GM12878 (cell line): ENCODE data around the gene PRPF18. TPM values are rescaled to one million over a fixed set of nuclear protein-coding genes. Genes with fewer than 3 reads are reported as not detected.

Source experiments
- ATAC-seq: fragments of 200-7000 bp; cut with Tn5 transposase; 3 replicates; pipeline ENCODE4 v1.9.1; 2020; ENCODE audit warnings: mild to moderate bottlenecking, moderate library complexity
- BruUV-seq: library from RNA; stranded (reverse); fragments of 400-500 nt; replicated peaks from 2 replicates; lab custom pipeline; 2021; lab: Mats Ljungman, UMichigan
- CTCF ChIA-PET: fragments of 300-600 bp; sonication (Branson Sonifier 250); formaldehyde crosslinking; extraction: SDS; loops from one replicate; lab custom pipeline; 2021; ENCODE audit warnings: inconsistent platforms; lab: Yijun Ruan, JAX
- POLR2A ChIA-PET: fragments of 350-600 bp; formaldehyde crosslinking; extraction: SDS; loops from one replicate; lab custom pipeline; 2021; ENCODE audit warnings: inconsistent platforms; lab: Charles Lee
- RAD21 ChIA-PET: fragments of 300-600 bp; sonication (Branson Sonifier 250); formaldehyde crosslinking; loops from one replicate; lab custom pipeline; 2023; ENCODE audit warnings: antibody characterized with exemption; ENCODE audit not compliant: unreplicated experiment; lab: Charles Lee
- SMC1A ChIA-PET: fragments of 300-600 bp; sonication (Branson Sonifier 250); formaldehyde crosslinking; loops from one replicate; lab custom pipeline; 2023; ENCODE audit not compliant: unreplicated experiment, uncharacterized antibody; lab: Charles Lee
- DNase-seq: peaks from one replicate; pipeline ENCODE4 v3.0.0-alpha.2; 2011; ENCODE audit warnings: low read depth, low spot score
- FAIRE-seq: peaks from 3 replicates; lab custom pipeline; 2011; peaks lifted over from hg19 to GRCh38; lab: Jason Lieb, UNC
- H2AFZ ChIP-seq: 2 replicates; pipeline ENCODE4 v1.6.0; 2011; ENCODE audit warnings: low read depth, low read length, control low read depth; ENCODE audit not compliant: control insufficient read depth
- H3K27ac ChIP-seq: 2 replicates; pipeline ENCODE4 v1.5.1; 2011; ENCODE audit warnings: control low read depth; ENCODE audit not compliant: control insufficient read depth, insufficient read depth
- H3K27me3 ChIP-seq, 2 experiments: replicated peaks in 1 of 2; 2 replicates each; pipeline versions ENCODE4 v1.6.0 to v1.6.1; 2011; ENCODE audit warnings: low read length in 1 of 2; ENCODE audit not compliant: control insufficient read depth in 2 of 2, insufficient read depth in 2 of 2
- H3K36me3 ChIP-seq, 2 experiments: 2 replicates each; pipeline ENCODE4 v1.5.1; 2011; ENCODE audit warnings: low read length in 1 of 2; ENCODE audit not compliant: control insufficient read depth in 2 of 2, insufficient read depth in 2 of 2
- H3K4me1 ChIP-seq: 2 replicates; pipeline ENCODE4 v1.6.1; 2011; ENCODE audit warnings: mild to moderate bottlenecking, low read length, moderate library complexity, mixed read lengths; ENCODE audit not compliant: control insufficient read depth, insufficient read depth
- H3K4me2 ChIP-seq: 2 replicates; pipeline ENCODE4 v1.6.0; 2011; ENCODE audit warnings: control low read depth; ENCODE audit not compliant: control insufficient read depth, insufficient read depth
- H3K4me3 ChIP-seq: fragments of 200-600 bp; sonication (generic); 2 replicates; pipeline ENCODE4 v1.5.1; 2016
- H3K79me2 ChIP-seq: 2 replicates; pipeline ENCODE4 v1.6.0; 2011; ENCODE audit warnings: low read length; ENCODE audit not compliant: control insufficient read depth, insufficient read depth
- H3K9ac ChIP-seq: 2 replicates; pipeline ENCODE4 v1.8.0; 2011; ENCODE audit warnings: low read length, control low read depth, mixed read lengths; ENCODE audit not compliant: control insufficient read depth, insufficient read depth
- H3K9me3 ChIP-seq: replicated peaks from 3 replicates; pipeline ENCODE4 v1.5.1; 2011; ENCODE audit warnings: mild to moderate bottlenecking, low read length; ENCODE audit not compliant: control insufficient read depth, insufficient read depth
- H4K20me1 ChIP-seq: 2 replicates; pipeline ENCODE4 v1.6.0; 2011; ENCODE audit not compliant: control insufficient read depth, insufficient read depth
- CEBPZ ChIP-seq: fragments of 150-350 bp; IDR thresholded peaks from 2 replicates; pipeline ENCODE4 v1.6.1; 2016; ENCODE audit warnings: low read depth, low read length
- EED ChIP-seq: sonication (generic); IDR thresholded peaks from 2 replicates; pipeline ENCODE4 v1.6.1; 2016; ENCODE audit warnings: antibody characterized with exemption, low read depth
- ELK1 ChIP-seq: IDR thresholded peaks from 2 replicates; pipeline ENCODE4 v1.6.1; 2012; ENCODE audit warnings: low read depth, low read length, improper control_type of control experiment
- ESRRA ChIP-seq: IDR thresholded peaks from 2 replicates; pipeline ENCODE4 v1.6.1; 2012; ENCODE audit warnings: mild to moderate bottlenecking, low read length, improper control_type of control experiment
- FOXK2 ChIP-seq: fragments of 450-650 bp; IDR thresholded peaks from 2 replicates; pipeline ENCODE4 v1.6.1; 2017; ENCODE audit warnings: mild to moderate bottlenecking, moderate library complexity
- FOXM1 ChIP-seq: IDR thresholded peaks from 2 replicates; pipeline ENCODE4 v1.6.1; 2012; ENCODE audit warnings: low read depth, mild to moderate bottlenecking, inconsistent platforms, low read length, moderate library complexity
- PKNOX1 ChIP-seq: fragments of 450-650 bp; IDR thresholded peaks from 2 replicates; pipeline ENCODE4 v1.6.1; 2016; ENCODE audit warnings: mild to moderate bottlenecking
- SUZ12 ChIP-seq: fragments of 200-600 bp; sonication (generic); IDR thresholded peaks from one replicate; pipeline ENCODE4 v1.6.1; 2018; ENCODE audit warnings: antibody characterized with exemption, mild to moderate bottlenecking; ENCODE audit not compliant: unreplicated experiment
- TARDBP ChIP-seq: IDR thresholded peaks from 2 replicates; pipeline ENCODE4 v1.6.1; 2016; ENCODE audit warnings: borderline replicate concordance
- WGBS: methylation state at CpG from one replicate; pipeline ENCODE4 v1.1.6; 2016; ENCODE audit warnings: low lambda C conversion rate; ENCODE audit not compliant: insufficient replicate concordance, insufficient coverage; ENCODE audit errors: missing lambda C conversion rate; 5-methylcytosine and 5-hydroxymethylcytosine counted together
- in situ Hi-C: fragments of 300-500 bp; cut with MboI; formaldehyde crosslinking; loops from 9 replicates; pipeline ENCODE4 v1.14.3; 2018; ENCODE audit warnings: mixed read lengths
- intact Hi-C: fragments of 100-400 bp; cut with micrococcal nuclease; formaldehyde crosslinking; loops from one replicate; pipeline ENCODE4 v1.14.2; 2022; ENCODE audit not compliant: unreplicated experiment
- polyA plus RNA-seq, 11 experiments: library from polyadenylated mRNA; depleted of rRNA in 4 of 11; unstranded in 6 of 11; stranded (reverse) in 5 of 11; fragments of >200 nt; fragmentation: Nextera tagmentation in 4 of 11; fragmentation: Illumina TruSeq in 1 of 11; extraction: Ambion mirVana in 4 of 11; extraction: Trizol in 1 of 11; gene quantifications; 1 replicate in 1 of 11; 2 replicates in 10 of 11; pipeline versions ENCODE4 v1.2.1 to v1.2.3, GENCODE V29; 2011 to 2016; ENCODE audit warnings: inconsistent platforms in 2 of 11, missing spikeins in 2 of 11, low read depth in 1 of 11
- total RNA-seq, 4 experiments: library from RNA; depleted of rRNA in 3 of 4; stranded (reverse); fragments of >200 nt in 3 of 4; fragmentation: Illumina TruSeq in 1 of 4; extraction: Trizol in 1 of 4; gene quantifications; 2 replicates each; pipeline versions ENCODE4 v1.2.1 to v1.2.3, GENCODE V29; 2013 to 2021
- TF ChIP-seq, protein P1 (sequence below): IDR thresholded peaks from 2 replicates; pipeline ENCODE4 v1.6.1; 2012; ENCODE audit warnings: low read depth, low read length, improper control_type of control experiment
- TF ChIP-seq, protein P2 (sequence below): fragments of 450-650 bp; IDR thresholded peaks from 2 replicates; pipeline ENCODE4 v1.6.1; 2017; ENCODE audit warnings: mild to moderate bottlenecking, low read depth, inconsistent platforms; ENCODE audit not compliant: poor library complexity, severe bottlenecking

The PRPF18 gene
- total and polyA plus RNA-seq, 10 of the 15 experiments (the other 5 are each of a cell fraction or from before 2014, with no cell fraction given) = 15.6 to 35.8 (median 28.8) TPM

- in situ Hi-C loops = no loop called here
- H3K9ac ChIP-seq = no peak overlapping the region
- TF ChIP-seq FOXM1 (no peak), PKNOX1 (no peak), ELK1 (no peak), SUZ12 (no peak), TARDBP (no peak), ESRRA (no peak), FOXK2 (no peak), EED (no peak), CEBPZ (no peak)
- TF ChIP-seq, protein P1, sequence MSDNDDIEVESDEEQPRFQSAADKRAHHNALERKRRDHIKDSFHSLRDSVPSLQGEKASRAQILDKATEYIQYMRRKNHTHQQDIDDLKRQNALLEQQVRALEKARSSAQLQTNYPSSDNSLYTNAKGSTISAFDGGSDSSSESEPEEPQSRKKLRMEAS = no peak
- TF ChIP-seq, protein P2, sequence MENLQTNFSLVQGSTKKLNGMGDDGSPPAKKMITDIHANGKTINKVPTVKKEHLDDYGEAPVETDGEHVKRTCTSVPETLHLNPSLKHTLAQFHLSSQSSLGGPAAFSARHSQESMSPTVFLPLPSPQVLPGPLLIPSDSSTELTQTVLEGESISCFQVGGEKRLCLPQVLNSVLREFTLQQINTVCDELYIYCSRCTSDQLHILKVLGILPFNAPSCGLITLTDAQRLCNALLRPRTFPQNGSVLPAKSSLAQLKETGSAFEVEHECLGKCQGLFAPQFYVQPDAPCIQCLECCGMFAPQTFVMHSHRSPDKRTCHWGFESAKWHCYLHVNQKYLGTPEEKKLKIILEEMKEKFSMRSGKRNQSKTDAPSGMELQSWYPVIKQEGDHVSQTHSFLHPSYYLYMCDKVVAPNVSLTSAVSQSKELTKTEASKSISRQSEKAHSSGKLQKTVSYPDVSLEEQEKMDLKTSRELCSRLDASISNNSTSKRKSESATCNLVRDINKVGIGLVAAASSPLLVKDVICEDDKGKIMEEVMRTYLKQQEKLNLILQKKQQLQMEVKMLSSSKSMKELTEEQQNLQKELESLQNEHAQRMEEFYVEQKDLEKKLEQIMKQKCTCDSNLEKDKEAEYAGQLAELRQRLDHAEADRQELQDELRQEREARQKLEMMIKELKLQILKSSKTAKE = no peak
These were observed 68.1 kb downstream of the PRPF18 start for GRCh38 chr10:13654846-13655245.

More at GRCh38 chr10:13654846-13655245, 68.1 kb downstream of the PRPF18 start:
- POLR2A ChIA-PET = no interaction called here
- Histone ChIP-seq H3K4me3 (no peak overlapping the region), H3K4me1 (no peaks in the 10 kb centered on the region), H3K79me2 (no peaks in the 10 kb centered on the region), H4K20me1 (no peaks in the 10 kb centered on the region), H3K4me2 (no peak overlapping the region), H3K27me3 (no peaks in the 10 kb centered on the region), H2AFZ (no peak overlapping the region), H3K27ac (no peak overlapping the region), H3K9me3 (no peaks in the 10 kb centered on the region), H3K36me3 (peaks cover 23 to 39% of the 10 kb centered on the region in 2 experiments)
- 60% methylated on average over 4 of the region's 4 CpGs for WGBS
- CTCF ChIA-PET = interaction anchor here (0.6 to 1.3 kb wide), 3 partner anchors 40 to 111 kb away, joined by 3 read pairs; no protein-coding TSS in a partner anchor
- intact Hi-C loops = no loop called here
- DNase-seq (no peak), ATAC-seq (no peak), FAIRE-seq (no peak)
- RAD21 ChIA-PET = interaction anchor here (1.7 kb wide), 1 partner anchor 80 kb away, joined by 4 read pairs; no protein-coding TSS in a partner anchor
- BruUV-seq = TSS peak; percentile 10
- SMC1A ChIA-PET = interaction anchor here (0.9 to 2.0 kb wide), 3 partner anchors 22 to 132 kb away, joined by 3 to 4 read pairs (median 3); no protein-coding TSS in a partner anchor
